Neural cell (in vitro differentiated cells): Measurements from ENCODE around the gene AK8. TPM values are rescaled to one million over a fixed set of nuclear protein-coding genes. Genes with fewer than 3 reads are reported as not detected.

Experiments
- H2AFZ ChIP-seq: fragments of 200-600, 300-800 bp; sonication (generic), shearing (Covaris generic); 2 replicates; pipeline ENCODE4 v1.6.0; 2014; ENCODE audit warnings: low read depth, mild to moderate bottlenecking, antibody characterized with exemption, low read length, moderate library complexity
- H3F3A ChIP-seq: fragments of 200-600 bp; shearing (Covaris generic); 2 replicates; pipeline ENCODE4 v1.6.1; 2016; ENCODE audit warnings: mild to moderate bottlenecking, moderate library complexity, mixed read lengths, antibody characterized with exemption, low read length; ENCODE audit not compliant: insufficient read depth, poor library complexity, severe bottlenecking
- H3K27ac ChIP-seq: fragments of 200-600, 300-800 bp; sonication (generic), shearing (Covaris generic); 2 replicates; pipeline ENCODE4 v1.5.1; 2014; ENCODE audit warnings: mild to moderate bottlenecking, low read length, moderate library complexity
- H3K27me3 ChIP-seq: fragments of 300-800, 200-600 bp; sonication (generic), shearing (Covaris generic); 2 replicates; pipeline ENCODE4 v1.6.0; 2014; ENCODE audit warnings: mild to moderate bottlenecking, low read depth, low read length, moderate library complexity; ENCODE audit not compliant: insufficient read depth
- H3K36me3 ChIP-seq: fragments of 300-800, 200-600 bp; sonication (generic), shearing (Covaris generic); 2 replicates; pipeline ENCODE4 v1.5.1; 2014; ENCODE audit warnings: mild to moderate bottlenecking, antibody characterized with exemption, low read length, moderate library complexity; ENCODE audit not compliant: insufficient read depth
- H3K4me2 ChIP-seq: fragments of 300-800, 200-600 bp; sonication (generic), shearing (Covaris generic); 2 replicates; pipeline ENCODE4 v1.6.0; 2014; ENCODE audit warnings: mild to moderate bottlenecking, low read length
- H3K4me3 ChIP-seq: fragments of 300-800, 200-600 bp; sonication (generic), shearing (Covaris generic); 2 replicates; pipeline ENCODE4 v1.5.1; 2014; ENCODE audit warnings: mild to moderate bottlenecking, low read length, moderate library complexity
- H3K79me2 ChIP-seq: fragments of 200-600 bp; shearing (Covaris generic); replicated peaks from 2 replicates; pipeline ENCODE4 v1.6.0; 2014; ENCODE audit warnings: mild to moderate bottlenecking, low read length, moderate library complexity; ENCODE audit not compliant: insufficient read depth
- H3K9ac ChIP-seq: fragments of 300-800, 200-600 bp; sonication (generic), shearing (Covaris generic); 2 replicates; pipeline ENCODE4 v1.6.1; 2016; ENCODE audit warnings: mild to moderate bottlenecking, low read length, mixed read lengths
- H3K9me2 ChIP-seq: fragments of 200-600 bp; shearing (Covaris generic); 2 replicates; pipeline ENCODE4 v1.6.1; 2016; ENCODE audit warnings: mild to moderate bottlenecking, low read length, mixed read lengths; ENCODE audit not compliant: insufficient read depth
- H3K9me3 ChIP-seq: fragments of 200-600, 300-800 bp; sonication (generic), shearing (Covaris generic); 2 replicates; pipeline ENCODE4 v1.6.1; 2016; ENCODE audit warnings: mild to moderate bottlenecking, mixed run types, low read length, moderate library complexity, mixed read lengths
- H4K20me1 ChIP-seq: fragments of 200-600 bp; shearing (Covaris generic); 2 replicates; pipeline ENCODE4 v1.6.1; 2016; ENCODE audit warnings: mild to moderate bottlenecking, mixed run types; ENCODE audit not compliant: insufficient read depth
- EP300 ChIP-seq: fragments of 450-650 bp; conservative IDR thresholded peaks from 2 replicates; pipeline ENCODE4 v1.6.1; 2014; ENCODE audit warnings: antibody characterized with exemption, mild to moderate bottlenecking, moderate library complexity; ENCODE audit not compliant: poor library complexity, severe bottlenecking
- EZH2 ChIP-seq: fragments of 200-600, 300-800 bp; shearing (Covaris generic), sonication (generic); IDR thresholded peaks from 2 replicates; pipeline ENCODE4 v1.6.1; 2014; ENCODE audit warnings: antibody characterized with exemption, low read length, borderline replicate concordance, mild to moderate bottlenecking; ENCODE audit not compliant: insufficient read depth, poor library complexity, severe bottlenecking
- MXI1 ChIP-seq: fragments of 450-650 bp; conservative IDR thresholded peaks from 2 replicates; pipeline ENCODE4 v1.6.1; 2014; ENCODE audit warnings: antibody characterized with exemption, mild to moderate bottlenecking; ENCODE audit not compliant: poor library complexity, severe bottlenecking
- POLR2AphosphoS5 ChIP-seq: IDR thresholded peaks from 2 replicates; pipeline ENCODE4 v1.6.1; 2012
- RAD21 ChIP-seq: fragments of 450-650 bp; conservative IDR thresholded peaks from 2 replicates; pipeline ENCODE4 v1.6.1; 2014; ENCODE audit warnings: antibody characterized with exemption, mild to moderate bottlenecking, moderate library complexity
- SMC3 ChIP-seq: fragments of 450-650 bp; conservative IDR thresholded peaks from 2 replicates; pipeline ENCODE4 v1.6.1; 2014; ENCODE audit warnings: antibody characterized with exemption, mild to moderate bottlenecking, moderate library complexity; ENCODE audit not compliant: poor library complexity
- TAF1 ChIP-seq: IDR thresholded peaks from 2 replicates; pipeline ENCODE4 v1.6.1; 2012; ENCODE audit warnings: low read depth
- polyA plus RNA-seq: library from polyadenylated mRNA; depleted of rRNA; stranded (reverse); fragments of >200 nt; gene quantifications from 2 replicates; pipeline ENCODE4 v1.2.3, GENCODE V29; 2014
- TF ChIP-seq, protein P1 (sequence below): IDR thresholded peaks from 2 replicates; pipeline ENCODE4 v1.6.1; 2012; ENCODE audit warnings: borderline replicate concordance
- TF ChIP-seq, protein P2 (sequence below): fragments of 450-650 bp; IDR thresholded peaks from 2 replicates; pipeline ENCODE4 v1.5.1; 2014; ENCODE audit warnings: antibody characterized with exemption, mild to moderate bottlenecking, moderate library complexity; ENCODE audit not compliant: poor library complexity, severe bottlenecking

Gene AK8
- polyA plus RNA-seq, 1 donor from 2014 or later = 0.71 TPM

DNA sequence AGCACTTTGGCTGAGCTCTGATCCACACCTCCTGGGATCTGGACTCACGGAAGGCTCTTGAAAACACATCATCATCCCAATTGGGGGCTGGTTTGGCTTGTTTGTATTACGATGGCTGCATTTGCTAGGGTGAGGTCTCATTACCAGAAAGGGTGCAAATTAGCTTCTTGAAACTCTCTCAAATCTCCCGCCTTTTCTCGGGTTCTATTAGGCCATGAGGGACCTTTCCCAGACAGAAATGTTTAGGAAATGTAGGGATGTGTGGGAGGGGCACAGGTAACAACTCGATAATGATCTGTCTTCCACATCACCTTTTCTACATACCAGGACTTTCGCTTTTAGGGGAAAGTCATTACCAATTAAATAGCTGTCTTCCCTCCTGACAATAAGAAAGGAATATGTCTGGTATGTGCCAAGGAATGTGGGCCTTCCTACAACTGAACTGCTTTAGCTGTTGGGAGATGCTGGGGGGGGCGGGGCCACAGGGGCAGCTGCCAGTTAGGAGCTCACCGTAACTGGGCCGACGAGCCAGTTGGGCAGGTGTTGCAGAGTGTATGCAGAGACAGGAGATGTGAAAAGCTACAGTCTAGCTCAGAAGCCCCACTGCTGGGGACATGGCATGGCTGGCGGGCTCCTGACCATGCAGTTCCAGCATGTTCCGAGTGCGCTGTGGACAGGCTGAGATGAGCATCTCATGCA lies 71.2 kb downstream of the AK8 start:
- H3K27ac ChIP-seq = no peak overlapping the region
- TF ChIP-seq, protein P1, sequence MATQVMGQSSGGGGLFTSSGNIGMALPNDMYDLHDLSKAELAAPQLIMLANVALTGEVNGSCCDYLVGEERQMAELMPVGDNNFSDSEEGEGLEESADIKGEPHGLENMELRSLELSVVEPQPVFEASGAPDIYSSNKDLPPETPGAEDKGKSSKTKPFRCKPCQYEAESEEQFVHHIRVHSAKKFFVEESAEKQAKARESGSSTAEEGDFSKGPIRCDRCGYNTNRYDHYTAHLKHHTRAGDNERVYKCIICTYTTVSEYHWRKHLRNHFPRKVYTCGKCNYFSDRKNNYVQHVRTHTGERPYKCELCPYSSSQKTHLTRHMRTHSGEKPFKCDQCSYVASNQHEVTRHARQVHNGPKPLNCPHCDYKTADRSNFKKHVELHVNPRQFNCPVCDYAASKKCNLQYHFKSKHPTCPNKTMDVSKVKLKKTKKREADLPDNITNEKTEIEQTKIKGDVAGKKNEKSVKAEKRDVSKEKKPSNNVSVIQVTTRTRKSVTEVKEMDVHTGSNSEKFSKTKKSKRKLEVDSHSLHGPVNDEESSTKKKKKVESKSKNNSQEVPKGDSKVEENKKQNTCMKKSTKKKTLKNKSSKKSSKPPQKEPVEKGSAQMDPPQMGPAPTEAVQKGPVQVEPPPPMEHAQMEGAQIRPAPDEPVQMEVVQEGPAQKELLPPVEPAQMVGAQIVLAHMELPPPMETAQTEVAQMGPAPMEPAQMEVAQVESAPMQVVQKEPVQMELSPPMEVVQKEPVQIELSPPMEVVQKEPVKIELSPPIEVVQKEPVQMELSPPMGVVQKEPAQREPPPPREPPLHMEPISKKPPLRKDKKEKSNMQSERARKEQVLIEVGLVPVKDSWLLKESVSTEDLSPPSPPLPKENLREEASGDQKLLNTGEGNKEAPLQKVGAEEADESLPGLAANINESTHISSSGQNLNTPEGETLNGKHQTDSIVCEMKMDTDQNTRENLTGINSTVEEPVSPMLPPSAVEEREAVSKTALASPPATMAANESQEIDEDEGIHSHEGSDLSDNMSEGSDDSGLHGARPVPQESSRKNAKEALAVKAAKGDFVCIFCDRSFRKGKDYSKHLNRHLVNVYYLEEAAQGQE = no peak
- TF ChIP-seq POLR2AphosphoS5 (no peak), EP300 (no peak), EZH2 (no peak)
- no peak overlapping the region for H3K9ac ChIP-seq
- no peaks in the 10 kb centered on the region for H3K9me3 ChIP-seq
- H3K4me2 ChIP-seq = no peak overlapping the region
- H3K4me3 ChIP-seq = no peak overlapping the region
- no peaks in the 10 kb centered on the region for H3K27me3 ChIP-seq
- no peaks in the 10 kb centered on the region for H4K20me1 ChIP-seq
- no peak overlapping the region for H2AFZ ChIP-seq
- no peaks in the 10 kb centered on the region for H3K9me2 ChIP-seq
- no peaks in the 10 kb centered on the region for H3K36me3 ChIP-seq
- H3F3A ChIP-seq = no peaks in the 10 kb centered on the region
- no peaks in the 10 kb centered on the region for H3K79me2 ChIP-seq

DNA sequence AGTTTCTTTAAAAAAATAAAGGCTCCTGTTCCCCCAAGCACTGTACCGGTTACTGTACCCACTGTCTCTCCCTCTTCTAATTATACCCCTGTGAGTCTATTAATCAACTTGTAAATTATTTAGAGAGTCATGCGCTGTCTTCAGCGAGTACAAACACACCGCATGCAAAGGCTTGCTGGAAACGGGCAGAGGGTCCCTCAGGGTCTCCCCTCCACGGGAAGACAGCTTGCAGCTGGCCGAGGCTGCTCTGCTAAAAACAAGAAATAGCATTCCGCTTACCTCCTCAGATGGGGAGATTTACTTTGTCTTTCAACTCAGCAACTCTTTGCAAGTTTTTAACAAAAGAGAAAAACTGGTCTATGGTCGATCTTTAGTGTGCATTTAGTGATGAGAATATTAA lies 71.8 kb downstream of the AK8 start:
- no peaks in the 10 kb centered on the region for H4K20me1 ChIP-seq
- H3K9ac ChIP-seq = no peak overlapping the region
- no peak overlapping the region for H3K4me2 ChIP-seq
- no peak overlapping the region for H2AFZ ChIP-seq
- no peak overlapping the region for H3K4me3 ChIP-seq
- TF ChIP-seq EZH2 (no peak), MXI1 (no peak), EP300 (no peak), SMC3 (no peak), POLR2AphosphoS5 (no peak), TAF1 (no peak), RAD21 (no peak)
- TF ChIP-seq, protein P1 = no peak
- TF ChIP-seq, protein P2, sequence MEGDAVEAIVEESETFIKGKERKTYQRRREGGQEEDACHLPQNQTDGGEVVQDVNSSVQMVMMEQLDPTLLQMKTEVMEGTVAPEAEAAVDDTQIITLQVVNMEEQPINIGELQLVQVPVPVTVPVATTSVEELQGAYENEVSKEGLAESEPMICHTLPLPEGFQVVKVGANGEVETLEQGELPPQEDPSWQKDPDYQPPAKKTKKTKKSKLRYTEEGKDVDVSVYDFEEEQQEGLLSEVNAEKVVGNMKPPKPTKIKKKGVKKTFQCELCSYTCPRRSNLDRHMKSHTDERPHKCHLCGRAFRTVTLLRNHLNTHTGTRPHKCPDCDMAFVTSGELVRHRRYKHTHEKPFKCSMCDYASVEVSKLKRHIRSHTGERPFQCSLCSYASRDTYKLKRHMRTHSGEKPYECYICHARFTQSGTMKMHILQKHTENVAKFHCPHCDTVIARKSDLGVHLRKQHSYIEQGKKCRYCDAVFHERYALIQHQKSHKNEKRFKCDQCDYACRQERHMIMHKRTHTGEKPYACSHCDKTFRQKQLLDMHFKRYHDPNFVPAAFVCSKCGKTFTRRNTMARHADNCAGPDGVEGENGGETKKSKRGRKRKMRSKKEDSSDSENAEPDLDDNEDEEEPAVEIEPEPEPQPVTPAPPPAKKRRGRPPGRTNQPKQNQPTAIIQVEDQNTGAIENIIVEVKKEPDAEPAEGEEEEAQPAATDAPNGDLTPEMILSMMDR = no peak
- no peaks in the 10 kb centered on the region for H3K27me3 ChIP-seq
- no peaks in the 10 kb centered on the region for H3K9me3 ChIP-seq
- no peak overlapping the region for H3K27ac ChIP-seq
- no peaks in the 10 kb centered on the region for H3K9me2 ChIP-seq
- no peaks in the 10 kb centered on the region for H3K36me3 ChIP-seq
- no peaks in the 10 kb centered on the region for H3K79me2 ChIP-seq
- no peaks in the 10 kb centered on the region for H3F3A ChIP-seq
